GM21737 (cell line): ENCODE data around the gene AK4.

Experiments used
- ATAC-seq: cut with Tn5 transposase; IDR thresholded peaks from one replicate; pipeline ENCODE4 v1.9.1; 2021; ENCODE audit warnings: mild to moderate bottlenecking, moderate library complexity; ENCODE audit not compliant: unreplicated experiment

Gene AK4

DNA sequence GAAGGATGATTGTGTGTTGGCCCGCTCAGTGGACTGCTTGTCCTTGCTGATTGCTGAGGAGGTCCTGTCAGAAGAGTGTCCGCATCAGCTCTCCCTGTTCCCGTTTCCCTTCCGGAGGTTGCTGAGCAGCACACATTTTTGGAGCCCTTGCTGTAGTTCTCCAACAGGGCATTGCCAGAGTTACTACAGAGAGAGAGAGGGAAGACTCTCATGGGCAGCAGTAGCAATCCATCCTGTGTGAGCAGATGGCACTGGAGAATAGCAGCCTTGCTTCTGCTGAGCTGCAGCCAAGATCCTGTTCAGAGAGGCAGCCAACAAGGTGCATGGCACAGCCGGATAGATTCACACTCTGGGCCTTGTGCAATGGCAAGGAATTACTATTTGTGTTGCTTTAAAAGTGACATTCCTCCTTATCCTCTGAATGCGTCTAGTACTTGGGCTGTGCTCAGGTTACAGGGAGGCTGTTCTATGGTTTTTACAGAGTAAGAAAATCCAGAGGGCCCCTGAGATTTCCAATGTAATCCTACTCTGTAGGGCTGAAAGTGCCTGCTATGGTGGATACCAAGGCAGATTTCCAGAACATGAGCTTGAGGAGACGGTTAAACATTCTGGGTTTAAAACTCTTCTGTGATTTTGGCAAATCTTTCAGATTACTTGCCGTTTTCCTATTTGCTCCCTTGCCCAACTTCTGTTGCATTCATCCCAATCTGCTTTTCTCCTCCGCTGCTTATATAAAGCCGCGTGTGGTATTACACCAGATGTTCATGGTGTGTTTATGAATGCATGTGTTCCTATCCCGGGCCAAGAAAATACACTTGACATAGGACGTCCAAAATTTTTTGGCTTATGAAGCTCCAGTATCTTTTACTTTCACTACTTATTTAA lies 27.4 kb downstream of the AK4 start:
- ATAC-seq = no peak

DNA sequence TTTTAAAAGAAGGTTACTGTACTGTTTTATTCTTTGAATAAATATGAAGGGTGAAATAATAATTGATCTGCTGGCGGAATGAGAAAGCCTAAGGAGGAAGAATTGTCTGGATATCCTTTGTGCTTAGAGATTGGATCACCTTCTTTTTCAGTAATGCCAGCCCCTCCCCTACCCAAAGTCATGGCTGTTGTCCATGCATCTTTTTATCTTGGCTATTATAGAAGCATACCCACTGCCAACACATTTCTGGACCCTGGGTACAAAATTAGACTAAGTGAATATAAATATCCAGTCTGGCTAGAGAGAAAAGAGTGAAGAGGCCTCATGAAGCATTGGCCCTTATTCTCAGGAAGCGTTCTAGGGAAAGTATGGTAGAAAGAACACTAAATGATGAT lies 28.1 kb downstream of the AK4 start:
- no peak for ATAC-seq

- no peak for ATAC-seq
These were observed 28.6 kb downstream of the AK4 start for GRCh38 chr1:65176591-65176990.

DNA sequence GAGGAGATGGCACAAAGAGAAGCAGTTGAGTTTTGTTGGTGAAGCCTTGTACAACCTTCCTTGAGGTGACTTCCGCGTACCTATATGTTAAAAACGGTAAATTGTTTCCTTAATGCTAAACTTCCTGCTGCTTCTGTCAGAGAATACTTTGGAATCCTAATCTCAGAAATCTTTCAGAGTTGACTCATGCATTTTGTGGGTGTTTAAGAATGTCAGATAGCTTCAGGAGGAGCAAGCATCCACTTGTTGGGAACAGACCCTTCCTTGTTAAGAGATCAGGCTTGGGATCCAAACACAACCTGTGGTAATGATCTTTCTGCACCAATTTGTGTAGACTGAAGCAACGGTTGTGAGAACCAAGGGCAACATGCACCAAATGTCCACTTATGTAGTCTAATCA lies 29.5 kb downstream of the AK4 start:
- ATAC-seq = no peak

- ATAC-seq = no peak
These were observed 30.2 kb downstream of the AK4 start for GRCh38 chr1:65178235-65178634.

DNA sequence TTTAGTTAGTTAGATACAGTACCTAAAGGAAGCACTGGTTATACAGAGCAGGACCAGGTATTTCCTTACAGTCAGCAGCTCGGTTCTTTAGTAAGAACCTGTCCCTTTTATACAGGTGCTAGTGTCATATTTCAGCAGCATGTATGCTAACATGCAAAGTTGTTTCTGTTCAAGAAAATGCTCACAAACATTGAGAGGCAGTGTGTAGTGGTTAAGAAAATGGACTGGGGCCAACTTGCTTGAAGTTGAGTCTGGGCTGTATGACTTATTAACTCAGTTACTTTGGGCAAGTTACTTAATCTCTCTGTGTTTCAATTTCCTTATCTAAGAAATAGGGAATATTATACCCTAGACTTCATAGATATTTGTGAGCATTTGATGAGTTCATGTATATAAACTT lies 31.1 kb downstream of the AK4 start:
- no peak for ATAC-seq

DNA sequence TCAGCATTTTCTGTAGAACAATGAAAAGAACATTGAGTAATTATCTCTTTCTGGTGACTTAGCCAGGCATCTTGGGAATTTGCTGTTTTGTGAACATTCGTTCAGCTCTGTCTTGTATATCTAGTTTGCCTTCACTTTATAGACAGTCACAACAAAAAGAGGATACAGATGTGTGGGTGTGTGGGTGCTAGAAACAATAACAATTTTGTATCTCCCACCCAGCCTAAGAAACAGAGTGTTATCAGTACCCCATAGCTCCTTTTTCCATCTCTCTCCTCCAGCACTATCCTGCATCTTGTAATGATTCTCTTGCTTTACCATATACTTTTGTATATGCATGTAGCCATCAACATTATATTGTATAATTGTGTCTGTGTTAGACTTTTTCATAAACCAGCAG lies 33.0 kb downstream of the AK4 start:
- ATAC-seq = no peak

GRCh38 chr1:65182658-65183268 lies 34.8 kb downstream of the AK4 start:
- ATAC-seq = no peak

DNA sequence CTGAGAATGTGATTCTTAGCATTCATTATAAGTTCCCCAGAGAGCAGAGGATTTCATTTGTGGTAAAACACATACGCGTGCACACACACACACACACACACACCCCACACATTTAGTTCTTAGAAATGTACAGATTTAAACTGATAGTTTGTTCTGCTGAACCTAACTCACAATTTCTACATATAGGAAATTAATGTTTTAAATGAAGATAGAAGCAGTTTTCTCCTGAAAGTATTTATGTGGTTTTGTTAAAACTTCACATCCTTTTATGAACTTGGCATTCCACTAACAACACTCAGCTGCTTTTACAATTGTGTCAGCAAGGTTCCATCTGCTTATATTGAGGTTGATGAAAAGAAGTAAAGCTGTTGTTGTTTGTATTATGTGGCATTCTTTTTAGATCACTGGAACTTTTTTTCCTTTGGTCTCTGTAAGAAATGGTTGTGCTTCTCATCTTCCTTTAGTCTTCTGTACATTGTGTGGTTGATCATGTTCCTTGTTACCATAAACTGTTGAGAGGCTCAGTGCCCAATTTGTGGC lies 41.6 kb downstream of the AK4 start:
- ATAC-seq = no peak

- ATAC-seq = no peak
These were observed 42.2 kb downstream of the AK4 start for GRCh38 chr1:65190229-65190628.

DNA sequence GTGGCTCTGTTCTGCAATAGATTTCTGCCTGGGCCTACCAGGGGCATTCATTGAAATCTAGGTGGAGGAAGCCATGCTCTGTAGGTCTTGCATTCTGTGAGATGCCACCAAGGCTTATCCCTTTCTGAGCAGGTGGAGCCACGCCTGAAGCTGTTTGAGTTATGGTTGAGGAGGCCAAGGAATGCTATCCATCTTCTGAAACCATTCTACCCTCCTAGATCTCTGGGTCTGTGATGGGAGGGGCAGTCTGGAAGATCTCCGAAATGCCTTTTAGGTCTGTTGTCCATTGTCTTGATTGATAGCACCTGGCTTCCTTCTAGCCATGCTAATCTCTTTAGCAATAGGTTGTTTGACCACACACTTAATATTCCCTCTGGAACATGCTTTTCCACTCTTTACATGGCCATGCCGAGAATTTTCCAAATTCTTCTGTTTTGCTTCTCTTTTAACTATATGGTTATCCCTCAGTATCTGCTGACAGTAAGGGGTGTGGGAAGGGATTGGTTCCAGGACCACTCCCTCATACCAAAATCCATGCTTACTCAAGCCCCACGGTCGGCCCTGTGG lies 45.2 kb downstream of the AK4 start:
- no peak for ATAC-seq

DNA sequence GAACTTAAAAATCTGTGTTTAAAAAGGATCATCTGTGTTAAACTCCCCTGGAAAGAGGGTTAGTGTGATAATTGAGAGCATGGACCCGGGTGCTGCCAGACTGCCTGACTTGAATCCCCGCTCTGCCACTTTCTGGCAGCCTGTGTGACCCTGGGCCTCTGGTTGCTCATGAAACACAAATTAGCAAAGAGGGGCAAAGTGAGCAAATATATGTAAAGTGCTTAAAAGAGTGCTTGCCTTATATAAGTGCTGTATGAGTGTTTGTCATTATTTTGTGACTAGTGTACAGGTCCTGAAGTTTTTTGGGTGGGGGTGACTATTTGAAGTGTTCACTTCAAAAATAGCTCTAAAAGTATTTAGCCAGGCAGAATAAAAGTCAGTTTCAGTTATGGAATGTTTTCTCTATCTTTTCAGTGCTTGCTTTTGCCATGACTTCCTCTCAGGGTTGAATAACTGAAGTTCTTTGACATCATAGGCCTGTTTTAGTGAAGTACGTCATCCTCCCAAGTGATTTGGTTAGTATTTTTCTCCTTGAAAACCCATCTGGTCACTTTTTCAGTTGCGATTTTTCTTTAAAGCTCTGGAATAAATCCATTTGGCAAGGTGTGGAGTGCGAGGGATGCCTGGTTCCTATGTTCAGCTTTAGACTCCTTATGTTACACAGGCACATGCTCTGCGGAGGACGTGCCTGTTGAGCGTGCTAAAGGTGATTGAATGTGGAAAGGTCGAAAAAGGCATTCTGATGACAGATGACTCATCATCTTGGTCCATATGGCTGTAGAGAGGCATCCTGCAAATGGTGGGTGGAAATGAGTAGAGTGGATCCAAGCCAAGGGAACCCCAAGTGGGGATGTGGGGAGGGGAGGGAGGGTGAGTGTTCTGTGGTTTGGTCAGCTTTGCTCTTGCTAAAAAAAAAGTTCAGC lies 47.8 kb downstream of the AK4 start:
- no peak for ATAC-seq

- ATAC-seq = no peak
These were observed 48.9 kb downstream of the AK4 start for GRCh38 chr1:65196926-65197325.

- no peak for ATAC-seq
These were observed 49.6 kb downstream of the AK4 start for GRCh38 chr1:65197636-65198035.

DNA sequence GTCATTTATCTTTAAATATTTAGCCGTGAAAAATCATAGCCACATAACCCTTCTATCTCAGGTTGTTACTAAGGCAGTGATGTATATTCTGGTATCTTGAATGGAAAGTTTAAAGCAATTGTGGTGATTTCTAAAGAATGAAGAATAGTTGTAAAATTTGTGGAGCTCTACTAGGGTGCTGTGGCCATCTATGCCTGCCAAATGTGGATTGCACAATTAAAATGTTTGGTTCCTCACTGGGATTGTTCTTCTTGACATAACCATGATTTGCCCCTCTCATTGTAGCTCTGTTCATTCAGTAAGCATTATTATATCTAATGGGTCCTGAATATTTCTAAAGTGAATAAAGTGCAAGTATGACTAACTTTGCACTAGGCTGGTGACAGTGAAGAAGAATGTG lies 50.1 kb downstream of the AK4 start:
- ATAC-seq = no peak

- no peak for ATAC-seq
These were observed 52.4 kb downstream of the AK4 start for GRCh38 chr1:65200411-65200810.

- no peak for ATAC-seq
These were observed 58.8 kb downstream of the AK4 start for GRCh38 chr1:65206836-65207235.

DNA sequence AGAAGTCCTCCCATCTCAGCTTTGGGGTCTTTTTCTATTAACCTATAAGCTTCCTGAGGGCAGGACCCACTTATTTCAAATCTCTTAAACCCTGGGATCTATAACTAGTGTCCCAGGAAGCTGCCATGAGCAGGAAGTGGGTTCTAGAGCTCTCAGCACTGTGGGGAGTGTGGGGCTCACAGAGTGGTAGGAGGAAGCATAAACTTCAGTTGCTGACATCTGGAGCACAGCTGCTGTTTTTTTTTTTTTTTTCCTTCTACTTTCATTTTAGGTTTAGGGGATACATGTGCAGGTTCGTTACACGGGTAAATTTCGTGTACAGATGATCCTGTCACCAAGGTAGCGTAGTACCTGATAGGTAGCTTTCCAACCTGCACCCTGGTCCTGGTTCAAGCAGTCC lies 59.3 kb downstream of the AK4 start:
- ATAC-seq = no peak

DNA sequence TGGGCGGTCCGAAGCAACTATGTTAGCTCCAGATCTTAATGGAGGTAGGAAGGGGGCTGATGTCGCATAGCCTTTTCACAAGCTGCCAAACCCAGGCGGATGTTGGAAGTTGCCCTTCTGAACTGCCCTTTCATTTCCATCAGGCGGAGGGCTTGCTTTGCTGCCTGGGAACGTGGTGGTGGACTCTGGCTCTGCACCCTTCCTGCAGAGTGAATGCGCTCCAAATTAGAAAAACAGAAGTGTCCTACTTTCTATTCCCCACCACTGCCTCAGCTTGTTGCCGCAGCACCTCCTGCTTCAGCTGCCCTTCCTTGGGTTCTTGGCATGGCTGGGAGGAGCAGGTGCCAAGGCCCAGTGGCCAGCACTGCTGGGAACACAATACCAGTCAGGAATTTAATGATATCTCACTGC lies 60.6 kb downstream of the AK4 start:
- ATAC-seq = no peak

GRCh38 chr1:65209005-65209885 lies 61.2 kb downstream of the AK4 start:
- no peak for ATAC-seq
